K562 (cell line): ENCODE measurements around the gene GADD45GIP1. TPM values are rescaled to one million over a fixed set of nuclear protein-coding genes. Genes with fewer than 3 reads are reported as not detected.
A peak's percentile ranks its signal among the peaks of the same experiment; 100 is the strongest.

Source experiments
- AFF1 ChIP-seq, 2 experiments: fragments of 450-650 bp; IDR thresholded peaks; 2 replicates each; pipeline ENCODE4 v1.6.1; 2018; ENCODE audit warnings: mild to moderate bottlenecking in 2 of 2, low read depth in 1 of 2; ENCODE audit not compliant: partially characterized antibody in 2 of 2
- BRD4 ChIP-seq: fragments of 200-600 bp; sonication (generic); IDR thresholded peaks from 2 replicates; pipeline ENCODE4 v1.6.1; 2017; ENCODE audit warnings: inconsistent platforms
- CHD4 ChIP-seq: fragments of 200-600 bp; sonication (generic); IDR thresholded peaks from 3 replicates; pipeline ENCODE4 v1.6.1; 2012; ENCODE audit warnings: low read depth, mild to moderate bottlenecking, mixed read lengths, low read length, inconsistent platforms; ENCODE audit not compliant: insufficient read depth, insufficient replicate concordance, poor library complexity, severe bottlenecking
- ELF4 ChIP-seq: fragments of 450-650 bp; formaldehyde crosslinking; IDR thresholded peaks from 2 replicates; pipeline ENCODE4 v1.4.0; 2022; ENCODE audit warnings: missing genetic modification characterization
- HCFC1 ChIP-seq: IDR thresholded peaks from 2 replicates; pipeline ENCODE4 v1.6.1; 2012; ENCODE audit warnings: low read depth, low read length, improper control_type of control experiment
- HNRNPUL1 ChIP-seq: fragments of 200-400 bp; formaldehyde crosslinking; IDR thresholded peaks from 2 replicates; pipeline ENCODE4 v1.6.1; 2017; ENCODE audit warnings: low read length
- MXI1 ChIP-seq: IDR thresholded peaks from 2 replicates; pipeline ENCODE4 v1.6.1; 2011; ENCODE audit warnings: low read depth, mild to moderate bottlenecking, improper control_type of control experiment, low read length
- NR2F6 ChIP-seq: fragments of 450-650 bp; formaldehyde crosslinking; IDR thresholded peaks from 2 replicates; pipeline ENCODE4 v1.4.0; 2020; ENCODE audit warnings: mild to moderate bottlenecking
- NR4A1 ChIP-seq, 2 experiments: fragments of 250-450 bp in 1 of 2; fragments of 450-650 bp in 1 of 2; sonication (Bioruptor Pico) in 1 of 2; IDR thresholded peaks; 2 replicates each; pipeline versions ENCODE4 v1.4.0 to v1.6.1; 2016 to 2020; ENCODE audit warnings: mild to moderate bottlenecking in 2 of 2, missing compliant biosample characterization in 1 of 2, missing genetic modification characterization in 1 of 2, moderate library complexity in 1 of 2
- PATZ1 ChIP-seq: fragments of 250-450 bp; sonication (Bioruptor Pico); IDR thresholded peaks from 2 replicates; pipeline ENCODE4 v1.5.0; 2020; ENCODE audit warnings: mild to moderate bottlenecking, borderline replicate concordance
- SMAD1 ChIP-seq: fragments of 150-350 bp; IDR thresholded peaks from 2 replicates; pipeline ENCODE4 v1.6.1; 2014; ENCODE audit warnings: low read length, low read depth; ENCODE audit not compliant: partially characterized antibody
- TFAM ChIP-seq: fragments of 250-450 bp; sonication (Bioruptor Pico); conservative IDR thresholded peaks from 2 replicates; pipeline ENCODE4 v1.5.0; 2021; ENCODE audit warnings: mild to moderate bottlenecking, moderate library complexity
- TFAP4 ChIP-seq: sonication (generic); formaldehyde crosslinking; IDR thresholded peaks from 2 replicates; pipeline ENCODE4 v1.8.0; 2022; ENCODE audit warnings: missing genetic modification reagents, mild to moderate bottlenecking, moderate library complexity, borderline replicate concordance
- ZBTB11 ChIP-seq, 3 experiments: fragments of 200-800 bp in 1 of 3; fragments of 250-450 bp in 1 of 3; fragments of 450-650 bp in 1 of 3; sonication (Bioruptor Pico) in 1 of 3; sonication (Bioruptor generic) in 1 of 3; formaldehyde crosslinking in 1 of 3; IDR thresholded peaks; 2 replicates each; pipeline versions ENCODE4 v1.6.1 to v1.8.0; 2016 to 2022; ENCODE audit warnings: mild to moderate bottlenecking in 2 of 3, missing genetic modification characterization in 2 of 3, missing compliant biosample characterization in 1 of 3, moderate library complexity in 1 of 3
- polyA plus RNA-seq, 8 experiments: library from polyadenylated mRNA; depleted of rRNA in 4 of 8; stranded (reverse) in 5 of 8; unstranded in 3 of 8; fragments of >200 nt; fragmentation: Nextera tagmentation in 2 of 8; fragmentation: Illumina TruSeq in 1 of 8; extraction: Ambion mirVana in 2 of 8; extraction: Trizol in 1 of 8; gene quantifications; 2 replicates each; pipeline versions ENCODE4 v1.2.1 to v1.2.3, GENCODE V29; 2011 to 2014; ENCODE audit warnings: inconsistent platforms in 1 of 8, missing spikeins in 1 of 8
- total RNA-seq, 7 experiments: library from RNA; depleted of rRNA in 6 of 7; stranded (reverse); fragments of >200 nt in 6 of 7; fragmentation: Illumina TruSeq in 2 of 7; extraction: Trizol in 2 of 7; gene quantifications; 2 replicates each; pipeline versions ENCODE4 v1.2.1 to v1.2.3, GENCODE V29; 2011 to 2021; ENCODE audit warnings: low replicate concordance in 1 of 7

The GADD45GIP1 gene
- total and polyA plus RNA-seq, 9 of the 15 experiments (the other 6 are each of a cell fraction or from before 2014, with no cell fraction given), result 5.1 to 161 (median 29.2) TPM

- TF ChIP-seq AFF1 (IDR thresholded peaks at IDR 0.05; ENCODE audit: low read depth in 1 of 2, partially characterized antibody in 2 of 2), result peak in 1 of 2 experiments; percentile 28
- TF ChIP-seq CHD4, result no peak
- TF ChIP-seq HNRNPUL1, result no peak
- 0 out of 2 replicates have a peak, but pooled peaks have one; percentile 10 for TF ChIP-seq ELF4 (CRISPR knock-in tag)
- TF ChIP-seq ZBTB11 (CRISPR knock-in tag; IDR thresholded peaks at IDR 0.05), result no peak
- no peak for TF ChIP-seq TFAM (CRISPR knock-in tag)
- TF ChIP-seq PATZ1 (CRISPR knock-in tag), result no peak
- no peak for TF ChIP-seq NR4A1 (CRISPR knock-in tag; IDR thresholded peaks at IDR 0.05)
- TF ChIP-seq NR4A1 (tag; IDR thresholded peaks at IDR 0.05), result no peak
- TF ChIP-seq HCFC1, result no peak; the same call in 1 of the 2 replicates
- no peak for TF ChIP-seq MXI1
- no peak for TF ChIP-seq NR2F6
- no peak for TF ChIP-seq BRD4
- peak; percentile 78; the same call in 1 of the 2 replicates for TF ChIP-seq TFAP4
- TF ChIP-seq SMAD1, result no peak
Measured at GRCh38 chr19:12965017-12965811, 8.2 kb upstream of the GADD45GIP1 start (continued).
